Caco-2 (cell line): ENCODE data around the gene COMTD1. TPM values are rescaled to one million over a fixed set of nuclear protein-coding genes. Genes with fewer than 3 reads are reported as not detected.
"Not testable (repeated sequence)": the region's sequence is repeated elsewhere in the genome, so short reads cannot be mapped to it uniquely, and the experiment has no call there.

Source experiments
- BruUV-seq: library from RNA; stranded (reverse); fragments of 400-500 nt; replicated peaks from 2 replicates; lab custom pipeline; 2021; lab: Mats Ljungman, UMichigan
- CTCF ChIA-PET: fragments of 300-600 bp; sonication (Branson Sonifier 250); formaldehyde crosslinking; loops from one replicate; lab custom pipeline; 2022; ENCODE audit warnings: antibody characterized with exemption; lab: Charles Lee
- POLR2A ChIA-PET: fragments of 300-600 bp; sonication (Branson Sonifier 250); formaldehyde crosslinking; loops from one replicate; lab custom pipeline; 2022; ENCODE audit warnings: antibody characterized with exemption; lab: Charles Lee
- DNase-seq, 2 experiments: peaks; one replicate each; pipeline versions ENCODE4 v3.0.0 to v3.0.0-alpha.2; 2020 to 2022
- H3K27me3 ChIP-seq: replicated peaks from 2 replicates; pipeline ENCODE4 v1.6.0; 2011; ENCODE audit warnings: low read length; ENCODE audit not compliant: control insufficient read depth, insufficient read depth
- H3K36me3 ChIP-seq: 2 replicates; pipeline ENCODE4 v1.5.1; 2011; ENCODE audit warnings: low read length; ENCODE audit not compliant: control insufficient read depth, insufficient read depth
- H3K4me1 ChIP-seq: fragments of 250-450 bp; sonication (Bioruptor Pico); 2 replicates; pipeline ENCODE4 v1.5.1; 2020; ENCODE audit warnings: mild to moderate bottlenecking
- H3K4me3 ChIP-seq: 2 replicates; pipeline ENCODE4 v1.5.1; 2011; ENCODE audit warnings: low read depth, mild to moderate bottlenecking, control low read depth, low read length
- H3K9me3 ChIP-seq: fragments of 250-450 bp; sonication (Bioruptor Pico); 2 replicates; pipeline ENCODE4 v1.5.1; 2020; ENCODE audit warnings: mild to moderate bottlenecking, moderate library complexity
- H3K27ac Mint-ChIP-seq: one replicate; pipeline ENCODE4 v1.8.0; 2022; ENCODE audit warnings: mixed read lengths; ENCODE audit not compliant: unreplicated experiment
- H3K27me3 Mint-ChIP-seq: one replicate; pipeline ENCODE4 v1.8.0; 2022; ENCODE audit warnings: mixed read lengths; ENCODE audit not compliant: insufficient read depth, unreplicated experiment
- H3K36me3 Mint-ChIP-seq: one replicate; pipeline ENCODE4 v1.8.0; 2022; ENCODE audit warnings: mild to moderate bottlenecking, mixed read lengths; ENCODE audit not compliant: insufficient read depth, unreplicated experiment
- H3K4me1 Mint-ChIP-seq: one replicate; pipeline ENCODE4 v1.8.0; 2022; ENCODE audit warnings: low read depth, mixed read lengths; ENCODE audit not compliant: unreplicated experiment
- H3K4me3 Mint-ChIP-seq: one replicate; pipeline ENCODE4 v1.8.0; 2022; ENCODE audit warnings: mild to moderate bottlenecking, moderate library complexity, mixed read lengths; ENCODE audit not compliant: unreplicated experiment
- H3K9me3 Mint-ChIP-seq: one replicate; pipeline ENCODE4 v1.8.0; 2022; ENCODE audit warnings: mixed read lengths; ENCODE audit not compliant: unreplicated experiment
- intact Hi-C: fragments of 100-400 bp; cut with micrococcal nuclease; formaldehyde crosslinking; loops from one replicate; pipeline ENCODE4 v1.10.0; 2022; ENCODE audit not compliant: unreplicated experiment
- total RNA-seq: library from RNA; stranded (reverse); gene quantifications from 2 replicates; pipeline ENCODE4 v1.2.3, GENCODE V29; 2022
- TF ChIP-seq, protein P1 (sequence below), 2 experiments: fragments of 200-600 bp in 1 of 2; IDR thresholded peaks; 1 replicate in 1 of 2; 2 replicates in 1 of 2; pipeline versions ENCODE4 v1.5.1 to v1.8.0; 2011 to 2022; ENCODE audit warnings: antibody characterized with exemption in 1 of 2, control low read depth in 1 of 2, inconsistent platforms in 1 of 2, low read depth in 1 of 2, low read length in 1 of 2, mild to moderate bottlenecking in 1 of 2, moderate library complexity in 1 of 2; ENCODE audit not compliant: insufficient read depth in 1 of 2, severe bottlenecking in 1 of 2, unreplicated experiment in 1 of 2

Gene COMTD1
- total RNA-seq, 1 experiment from 2014 or later: 38.7 TPM

DNA sequence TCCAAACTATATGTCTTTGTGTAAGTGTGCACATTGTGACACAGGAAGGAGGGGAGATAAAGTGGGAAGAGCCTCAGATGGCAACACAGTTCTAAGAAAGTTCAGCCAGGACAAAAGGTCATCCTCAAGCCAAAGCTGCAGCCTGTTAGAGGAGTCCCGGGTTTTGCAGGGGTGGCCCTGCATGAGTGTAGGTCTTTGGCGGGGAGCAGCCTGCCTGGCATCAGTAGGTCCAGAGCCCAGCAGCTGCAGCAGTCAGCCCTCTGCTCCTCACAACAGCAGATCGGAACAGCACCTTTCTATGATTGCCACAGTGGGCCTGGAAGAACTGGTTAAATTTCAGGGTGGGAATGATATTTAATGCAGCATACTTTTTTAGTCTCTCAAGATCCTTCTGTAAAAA lies 38.7 kb downstream of the COMTD1 start:
- peaks cover 2% of the 10 kb centered on the region for H3K36me3 ChIP-seq
- Mint-ChIP-seq H3K27ac (no peak overlapping the region), H3K9me3 (no peaks in the 10 kb centered on the region), H3K4me1 (peaks cover 9% of the 10 kb centered on the region), H3K27me3 (no peaks in the 10 kb centered on the region), H3K4me3 (no peak overlapping the region), H3K36me3 (peaks cover 13% of the 10 kb centered on the region)
- POLR2A ChIA-PET: no interaction called here
- no peak for DNase-seq
- TF ChIP-seq, protein P1, sequence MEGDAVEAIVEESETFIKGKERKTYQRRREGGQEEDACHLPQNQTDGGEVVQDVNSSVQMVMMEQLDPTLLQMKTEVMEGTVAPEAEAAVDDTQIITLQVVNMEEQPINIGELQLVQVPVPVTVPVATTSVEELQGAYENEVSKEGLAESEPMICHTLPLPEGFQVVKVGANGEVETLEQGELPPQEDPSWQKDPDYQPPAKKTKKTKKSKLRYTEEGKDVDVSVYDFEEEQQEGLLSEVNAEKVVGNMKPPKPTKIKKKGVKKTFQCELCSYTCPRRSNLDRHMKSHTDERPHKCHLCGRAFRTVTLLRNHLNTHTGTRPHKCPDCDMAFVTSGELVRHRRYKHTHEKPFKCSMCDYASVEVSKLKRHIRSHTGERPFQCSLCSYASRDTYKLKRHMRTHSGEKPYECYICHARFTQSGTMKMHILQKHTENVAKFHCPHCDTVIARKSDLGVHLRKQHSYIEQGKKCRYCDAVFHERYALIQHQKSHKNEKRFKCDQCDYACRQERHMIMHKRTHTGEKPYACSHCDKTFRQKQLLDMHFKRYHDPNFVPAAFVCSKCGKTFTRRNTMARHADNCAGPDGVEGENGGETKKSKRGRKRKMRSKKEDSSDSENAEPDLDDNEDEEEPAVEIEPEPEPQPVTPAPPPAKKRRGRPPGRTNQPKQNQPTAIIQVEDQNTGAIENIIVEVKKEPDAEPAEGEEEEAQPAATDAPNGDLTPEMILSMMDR (IDR thresholded peaks at IDR 0.05; ENCODE audit: insufficient read depth in 1 of 2, low read depth in 1 of 2, low read length in 1 of 2, severe bottlenecking in 1 of 2, unreplicated experiment in 1 of 2): no peak
- intact Hi-C loops: no loop called here
- H3K4me1 ChIP-seq: peaks cover 10% of the 10 kb centered on the region
- CTCF ChIA-PET: no interaction called here
- no peaks in the 10 kb centered on the region for H3K27me3 ChIP-seq
- H3K4me3 ChIP-seq: no peak overlapping the region
- H3K9me3 ChIP-seq: no peaks in the 10 kb centered on the region
- no TSS peak for BruUV-seq

DNA sequence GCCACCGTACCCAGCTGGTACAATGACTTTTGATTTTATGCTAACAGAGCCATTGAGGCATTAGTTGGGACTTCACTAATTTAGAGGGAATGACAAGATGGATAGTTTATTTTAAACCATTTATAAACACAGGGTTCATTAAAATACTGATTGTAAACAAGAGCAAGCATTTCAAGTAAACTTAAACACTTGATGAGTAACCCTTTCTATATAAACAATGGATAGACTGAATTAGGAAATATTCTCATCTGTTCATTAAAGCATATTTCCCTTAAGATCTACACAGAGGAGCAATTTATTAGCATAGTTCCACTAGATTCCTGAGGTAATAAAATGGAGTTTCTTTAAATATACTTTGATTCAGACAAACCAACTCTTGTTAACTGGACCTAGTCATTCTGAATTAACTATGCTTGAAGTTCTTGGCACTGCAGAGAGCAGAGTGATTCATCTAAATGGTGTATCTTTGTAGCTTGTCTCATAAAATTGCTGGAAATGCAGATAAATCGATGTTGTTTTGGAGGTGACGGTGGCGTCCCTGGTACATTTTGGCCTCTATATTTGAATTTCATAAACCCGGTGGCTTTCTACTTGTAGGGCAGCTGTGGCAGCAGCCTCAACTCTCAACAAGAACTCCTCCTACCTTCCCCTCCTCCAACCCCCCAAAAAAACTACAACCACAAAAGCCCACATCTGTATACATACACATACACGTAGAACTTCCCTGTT lies 40.6 kb downstream of the COMTD1 start:
- peaks cover 6% of the 10 kb centered on the region for H3K4me1 Mint-ChIP-seq
- no peak overlapping the region for H3K27ac Mint-ChIP-seq
- Histone ChIP-seq H3K4me3 (no peak overlapping the region), H3K9me3 (no peaks in the 10 kb centered on the region), H3K4me1 (peaks cover 9% of the 10 kb centered on the region), H3K36me3 (peaks cover 2% of the 10 kb centered on the region), H3K27me3 (no peaks in the 10 kb centered on the region)
- H3K36me3 Mint-ChIP-seq: peaks cover 17% of the 10 kb centered on the region
- ChIA-PET CTCF (no interaction called here), POLR2A (no interaction called here)
- no peak overlapping the region for H3K4me3 Mint-ChIP-seq
- DNase-seq: no peak
- no peaks in the 10 kb centered on the region for H3K27me3 Mint-ChIP-seq
- BruUV-seq: no TSS peak
- TF ChIP-seq, protein P1 (IDR thresholded peaks at IDR 0.05; ENCODE audit: insufficient read depth in 1 of 2, low read depth in 1 of 2, low read length in 1 of 2, severe bottlenecking in 1 of 2, unreplicated experiment in 1 of 2): no peak
- intact Hi-C loops: no loop called here
- no peaks in the 10 kb centered on the region for H3K9me3 Mint-ChIP-seq

DNA sequence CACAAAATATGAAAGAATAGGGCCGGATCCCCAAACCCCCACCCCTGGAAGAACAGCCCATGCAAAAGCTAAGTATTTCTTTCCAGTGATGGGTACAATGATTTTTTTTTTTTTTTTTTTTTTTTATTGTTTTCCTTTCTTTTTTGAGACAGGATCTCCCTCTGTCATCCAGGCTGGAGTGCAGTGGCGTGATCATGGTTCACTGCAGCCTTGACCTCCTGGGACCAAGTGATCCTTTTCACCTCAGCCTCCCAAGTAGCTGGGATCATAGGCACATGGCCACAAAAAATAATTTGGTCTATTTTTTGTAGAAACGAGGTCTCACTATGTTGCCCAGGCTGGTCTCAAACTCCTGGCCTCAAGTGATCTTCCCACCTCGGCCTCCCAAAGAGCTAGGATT lies 41.1 kb downstream of the COMTD1 start:
- H3K36me3 Mint-ChIP-seq: peaks cover 17% of the 10 kb centered on the region
- POLR2A ChIA-PET, intact Hi-C loops, H3K4me1 ChIP-seq, H3K36me3 ChIP-seq, H3K4me3 ChIP-seq, H3K4me3 Mint-ChIP-seq, H3K9me3 ChIP-seq, H3K27me3 ChIP-seq, CTCF ChIA-PET, H3K9me3 Mint-ChIP-seq, H3K27ac Mint-ChIP-seq, DNase-seq, BruUV-seq, H3K4me1 Mint-ChIP-seq, H3K27me3 Mint-ChIP-seq: not testable (repeated sequence)
